Breast epithelium (tissue), 4 donors: Measurements from ENCODE around the gene FANCD2OS. TPM values are rescaled to one million over a fixed set of nuclear protein-coding genes. Genes with fewer than 3 reads are reported as not detected.
"Not testable (repeated sequence)": the region's sequence is repeated elsewhere in the genome, so short reads cannot be mapped to it uniquely, and the experiment has no call there.

ENCODE experiments used
- DNase-seq, 2 donors: peaks; one replicate each; pipeline ENCODE4 v3.0.0-alpha.2; 2019; ENCODE audit warnings: low spot score in 2 of 2
- H3K27ac ChIP-seq, 2 donors: fragments of 200-600 bp; sonication (generic) in 1 of 2; one replicate each; pipeline ENCODE4 v1.5.1; 2016 to 2019; ENCODE audit warnings: mild to moderate bottlenecking in 1 of 2
- H3K27me3 ChIP-seq, 2 donors: fragments of 200-600 bp; sonication (generic) in 1 of 2; one replicate each; pipeline versions ENCODE4 v1.5.1 to v1.6.0; 2017 to 2019; ENCODE audit warnings: control low read depth in 1 of 2, mild to moderate bottlenecking in 1 of 2
- H3K36me3 ChIP-seq: fragments of 200-600 bp; one replicate; pipeline ENCODE4 v1.5.1; 2019
- H3K4me1 ChIP-seq, 2 donors: fragments of 200-600 bp; sonication (generic); one replicate each; pipeline ENCODE4 v1.5.1; 2016 to 2019; ENCODE audit warnings: control low read depth in 1 of 2
- H3K4me3 ChIP-seq, 3 donors: fragments of 200-600 bp; sonication (generic); 1 replicate in 2 of 3; 2 replicates in 1 of 3; pipeline ENCODE4 v1.5.1; 2016 to 2019; ENCODE audit warnings: mild to moderate bottlenecking in 3 of 3, moderate library complexity in 2 of 3
- H3K9me3 ChIP-seq, 2 donors: fragments of 200-600 bp; sonication (generic) in 1 of 2; one replicate each; pipeline ENCODE4 v1.5.1; 2016 to 2019; ENCODE audit warnings: control low read depth in 1 of 2
- POLR2A ChIP-seq: fragments of 450-650 bp; IDR thresholded peaks from one replicate; pipeline ENCODE4 v1.6.1; 2016; ENCODE audit warnings: antibody characterized with exemption, mild to moderate bottlenecking, moderate library complexity
- POLR2AphosphoS5 ChIP-seq, 3 donors: sonication (generic); formaldehyde crosslinking; IDR thresholded peaks; one replicate each; pipeline ENCODE4 v1.6.1; 2017; ENCODE audit warnings: antibody characterized with exemption in 3 of 3
- intact Hi-C: fragments of 100-400 bp; cut with DNase I; formaldehyde crosslinking; loops from one replicate; pipeline ENCODE4 v1.15.1; 2023; ENCODE audit warnings: low total_unique reads
- total RNA-seq, 3 donors: library from RNA; depleted of rRNA; stranded (reverse); fragments of >200 nt; gene quantifications; one replicate each; pipeline ENCODE4 v1.1.0, GENCODE V29; 2016
- TF ChIP-seq, protein P1 (sequence below), 3 donors: fragments of 450-650 bp; IDR thresholded peaks; one replicate each; pipeline ENCODE4 v1.5.1; 2016 to 2017; ENCODE audit warnings: antibody characterized with exemption in 3 of 3, mild to moderate bottlenecking in 3 of 3, moderate library complexity in 3 of 3

Gene FANCD2OS
- total RNA-seq, 3 donors from 2014 or later, result not detected

DNA sequence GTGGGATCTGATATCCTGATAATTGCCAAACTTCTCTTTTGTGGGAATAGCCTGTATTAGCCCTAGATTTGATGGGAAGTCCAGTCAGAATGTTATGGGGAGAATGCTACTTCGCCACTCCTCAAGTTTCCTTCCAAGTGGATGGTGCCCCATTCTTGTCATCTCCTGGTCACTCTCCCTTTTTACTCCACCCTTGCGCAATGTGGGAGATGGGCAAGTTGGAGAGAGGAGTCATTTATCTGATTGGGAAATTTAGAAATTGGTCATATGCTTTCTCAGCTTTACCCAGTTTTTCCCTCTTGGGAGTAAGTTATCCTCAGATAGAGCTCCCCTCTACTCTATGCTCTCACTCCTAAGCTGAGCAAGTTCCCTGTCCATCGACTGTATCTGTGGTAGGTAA is 14.4 kb downstream of the FANCD2OS start:
- no peak for DNase-seq
- TF ChIP-seq, protein P1, sequence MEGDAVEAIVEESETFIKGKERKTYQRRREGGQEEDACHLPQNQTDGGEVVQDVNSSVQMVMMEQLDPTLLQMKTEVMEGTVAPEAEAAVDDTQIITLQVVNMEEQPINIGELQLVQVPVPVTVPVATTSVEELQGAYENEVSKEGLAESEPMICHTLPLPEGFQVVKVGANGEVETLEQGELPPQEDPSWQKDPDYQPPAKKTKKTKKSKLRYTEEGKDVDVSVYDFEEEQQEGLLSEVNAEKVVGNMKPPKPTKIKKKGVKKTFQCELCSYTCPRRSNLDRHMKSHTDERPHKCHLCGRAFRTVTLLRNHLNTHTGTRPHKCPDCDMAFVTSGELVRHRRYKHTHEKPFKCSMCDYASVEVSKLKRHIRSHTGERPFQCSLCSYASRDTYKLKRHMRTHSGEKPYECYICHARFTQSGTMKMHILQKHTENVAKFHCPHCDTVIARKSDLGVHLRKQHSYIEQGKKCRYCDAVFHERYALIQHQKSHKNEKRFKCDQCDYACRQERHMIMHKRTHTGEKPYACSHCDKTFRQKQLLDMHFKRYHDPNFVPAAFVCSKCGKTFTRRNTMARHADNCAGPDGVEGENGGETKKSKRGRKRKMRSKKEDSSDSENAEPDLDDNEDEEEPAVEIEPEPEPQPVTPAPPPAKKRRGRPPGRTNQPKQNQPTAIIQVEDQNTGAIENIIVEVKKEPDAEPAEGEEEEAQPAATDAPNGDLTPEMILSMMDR (IDR thresholded peaks at IDR 0.05), result no peak
- TF ChIP-seq POLR2A, result no peak
- Histone ChIP-seq H3K4me3 (no peak overlapping the region), H3K4me1 (no peaks in the 10 kb centered on the region), H3K27me3 (no peaks in the 10 kb centered on the region), H3K27ac (no peak overlapping the region), H3K36me3 (no peaks in the 10 kb centered on the region), H3K9me3 (no peaks in the 10 kb centered on the region)
- intact Hi-C loops, result no loop called here

DNA sequence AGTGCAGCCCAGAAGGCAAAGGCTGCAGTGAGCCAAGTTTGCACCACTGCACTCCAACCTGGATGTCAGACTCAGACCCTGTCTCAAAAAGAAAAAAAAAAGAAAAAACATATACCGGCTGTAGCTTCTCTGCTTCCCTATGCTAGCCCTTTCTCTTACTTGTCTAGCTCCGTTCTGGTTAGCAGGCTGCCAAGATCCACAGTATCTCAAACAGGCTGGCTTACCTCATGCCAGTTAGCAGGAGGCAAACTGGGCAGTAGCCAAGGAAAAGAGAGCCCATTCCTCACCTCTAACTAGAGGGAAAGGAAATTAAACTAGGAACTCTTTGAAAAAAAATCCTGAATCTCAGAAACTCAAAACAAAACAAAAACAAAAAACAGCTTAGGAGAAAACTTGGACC is 16.7 kb downstream of the FANCD2OS start:
- H3K27me3 ChIP-seq, intact Hi-C loops, H3K9me3 ChIP-seq, H3K27ac ChIP-seq, DNase-seq, H3K4me1 ChIP-seq, H3K4me3 ChIP-seq, H3K36me3 ChIP-seq: not testable (repeated sequence)

DNA sequence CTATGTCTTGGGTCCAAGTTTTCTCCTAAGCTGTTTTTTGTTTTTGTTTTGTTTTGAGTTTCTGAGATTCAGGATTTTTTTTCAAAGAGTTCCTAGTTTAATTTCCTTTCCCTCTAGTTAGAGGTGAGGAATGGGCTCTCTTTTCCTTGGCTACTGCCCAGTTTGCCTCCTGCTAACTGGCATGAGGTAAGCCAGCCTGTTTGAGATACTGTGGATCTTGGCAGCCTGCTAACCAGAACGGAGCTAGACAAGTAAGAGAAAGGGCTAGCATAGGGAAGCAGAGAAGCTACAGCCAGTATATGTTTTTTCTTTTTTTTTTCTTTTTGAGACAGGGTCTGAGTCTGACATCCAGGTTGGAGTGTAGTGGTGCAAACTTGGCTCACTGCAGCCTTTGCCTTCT is 17.3 kb downstream of the FANCD2OS start:
- H3K4me1 ChIP-seq, H3K4me3 ChIP-seq, H3K27ac ChIP-seq, H3K9me3 ChIP-seq, intact Hi-C loops, DNase-seq, H3K36me3 ChIP-seq, H3K27me3 ChIP-seq: not testable (repeated sequence)

DNA sequence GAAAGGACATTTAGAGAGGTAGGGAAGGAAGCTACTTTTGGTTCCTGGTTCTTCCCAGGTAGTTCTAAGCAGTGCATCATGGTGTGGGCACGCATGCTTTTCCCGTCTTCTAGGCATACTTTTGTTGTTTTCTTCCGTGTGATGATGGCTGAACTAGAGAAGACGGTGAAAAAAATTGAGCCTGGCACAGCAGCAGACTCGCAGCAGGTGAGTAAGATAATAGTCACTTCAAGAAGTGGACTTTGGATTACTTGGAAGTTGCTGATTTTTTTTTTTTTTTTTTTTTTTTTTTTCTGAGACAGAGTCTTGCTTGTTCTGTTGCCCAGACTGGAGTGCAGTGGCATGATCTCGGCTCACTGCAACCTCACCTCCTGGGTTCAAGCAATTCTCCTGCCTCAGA is 17.9 kb downstream of the FANCD2OS start:
- no peaks in the 10 kb centered on the region for H3K36me3 ChIP-seq
- H3K9me3 ChIP-seq, result no peaks in the 10 kb centered on the region
- H3K27ac ChIP-seq, result no peak overlapping the region
- no peaks in the 10 kb centered on the region for H3K4me1 ChIP-seq
- intact Hi-C loops, result no loop called here
- DNase-seq, result no peak
- TF ChIP-seq POLR2AphosphoS5 (IDR thresholded peaks at IDR 0.05), result no peak
- TF ChIP-seq, protein P1 (IDR thresholded peaks at IDR 0.05), result no peak
- TF ChIP-seq POLR2A, result no peak
- H3K27me3 ChIP-seq, result no peaks in the 10 kb centered on the region
- no peak overlapping the region for H3K4me3 ChIP-seq

DNA sequence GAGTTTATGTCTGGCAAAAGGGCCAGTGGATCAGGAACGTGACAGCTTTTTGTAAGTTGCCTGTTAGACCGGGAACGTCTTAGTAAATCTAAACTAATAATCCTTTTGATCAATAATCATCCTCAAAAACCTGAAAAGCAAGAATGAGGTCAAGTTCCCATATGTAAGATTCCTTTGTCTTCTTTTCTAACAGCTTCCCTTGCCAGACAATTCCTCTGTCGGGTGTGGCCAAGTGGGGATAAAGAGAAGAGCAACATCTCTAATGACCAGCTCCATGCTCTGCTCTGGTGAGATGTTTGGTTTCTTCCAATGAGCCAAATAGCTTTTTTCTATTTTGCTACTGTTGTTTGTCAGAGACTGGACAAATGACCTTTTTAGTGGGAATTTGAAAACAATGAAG is 19.8 kb downstream of the FANCD2OS start:
- no peak overlapping the region for H3K4me3 ChIP-seq
- H3K4me1 ChIP-seq, result no peaks in the 10 kb centered on the region
- H3K9me3 ChIP-seq, result no peaks in the 10 kb centered on the region
- intact Hi-C loops, result no loop called here
- no peaks in the 10 kb centered on the region for H3K27me3 ChIP-seq
- no peak for DNase-seq
- H3K27ac ChIP-seq, result peak overlapping the region in 1 of 2 donors; percentile 54
- TF ChIP-seq POLR2AphosphoS5 (IDR thresholded peaks at IDR 0.05), result no peak
- no peak for TF ChIP-seq POLR2A
- TF ChIP-seq, protein P1 (IDR thresholded peaks at IDR 0.05), result no peak
- H3K36me3 ChIP-seq, result no peaks in the 10 kb centered on the region

DNA sequence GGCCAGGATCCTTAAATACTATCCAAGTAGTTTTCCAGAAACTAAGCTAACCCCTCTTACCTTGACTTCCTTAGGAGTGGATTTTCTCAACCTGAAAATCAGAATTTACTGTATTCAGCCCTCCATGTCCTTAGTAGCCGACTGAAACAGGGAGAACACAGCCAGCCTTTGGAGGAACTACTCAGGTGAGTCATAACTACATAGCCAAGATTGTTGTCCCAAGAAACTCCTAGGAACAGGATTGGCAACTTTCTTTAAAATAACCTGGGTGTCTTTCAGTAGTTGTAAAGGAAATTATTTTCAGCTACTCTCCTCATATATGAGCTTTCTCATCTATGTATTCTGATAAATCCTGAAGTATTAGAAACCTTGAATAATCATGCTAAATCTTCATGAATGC is 22.3 kb downstream of the FANCD2OS start:
- H3K4me3 ChIP-seq, result no peak overlapping the region
- peak overlapping the region; percentile 86 to 87 for H3K27ac ChIP-seq
- no peaks in the 10 kb centered on the region for H3K9me3 ChIP-seq
- H3K4me1 ChIP-seq, result no peaks in the 10 kb centered on the region
- H3K36me3 ChIP-seq, result no peaks in the 10 kb centered on the region
- intact Hi-C loops, result no loop called here
- TF ChIP-seq POLR2A (no peak), POLR2AphosphoS5 (IDR thresholded peaks at IDR 0.05) (peak in 1 of 3 donors; percentile 12)
- H3K27me3 ChIP-seq, result no peaks in the 10 kb centered on the region
- DNase-seq, result no peak

DNA sequence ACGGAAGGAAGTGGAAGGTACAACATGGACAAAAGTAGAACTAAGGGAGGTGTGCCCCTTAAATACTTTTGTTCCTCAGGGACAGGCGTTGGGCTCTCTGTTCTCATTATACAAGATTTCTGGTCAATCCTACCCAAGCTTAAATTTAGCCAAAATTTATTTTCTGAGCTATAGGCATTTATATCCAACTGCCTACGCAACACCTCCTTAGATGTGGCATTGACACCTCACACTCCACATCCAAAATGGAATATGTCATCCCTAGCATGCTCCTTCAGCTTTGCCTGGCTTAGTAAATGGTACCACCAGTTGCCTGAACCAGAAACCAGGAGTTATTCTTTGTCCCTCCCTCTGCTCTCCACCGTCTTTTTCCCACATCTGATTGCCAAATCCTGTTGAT is 26.2 kb downstream of the FANCD2OS start:
- Histone ChIP-seq H3K36me3 (no peaks in the 10 kb centered on the region), H3K27ac (no peak overlapping the region), H3K4me3 (no peak overlapping the region), H3K27me3 (no peaks in the 10 kb centered on the region), H3K9me3 (no peaks in the 10 kb centered on the region), H3K4me1 (no peaks in the 10 kb centered on the region)
- TF ChIP-seq, protein P1 (IDR thresholded peaks at IDR 0.05), result no peak
- no peak for TF ChIP-seq POLR2A
- no peak for TF ChIP-seq POLR2AphosphoS5 (IDR thresholded peaks at IDR 0.05)
- no peak for DNase-seq
- intact Hi-C loops, result no loop called here
